ENCODE data around the gene NMS. TPM values are rescaled to one million over a fixed set of nuclear protein-coding genes. Genes with fewer than 3 reads are reported as not detected.

The NMS gene
- total RNA-seq, 1 donor from 2014 or later: not detected

GRCh38 chr2:100509066-100509465 is 38.8 kb downstream of the NMS start:
- no peak overlapping the region for H3K4me3 Mint-ChIP-seq (ENCODE audit: unreplicated experiment)
- no peaks in the 10 kb centered on the region for H3K4me1 Mint-ChIP-seq (ENCODE audit: unreplicated experiment)
- TF ChIP-seq CTCF (IDR thresholded peaks at IDR 0.05; ENCODE audit: unreplicated experiment): no peak
- H3K27ac Mint-ChIP-seq (ENCODE audit: unreplicated experiment): no peak overlapping the region
- H3K36me3 Mint-ChIP-seq (ENCODE audit: low read depth, unreplicated experiment): no peaks in the 10 kb centered on the region
- DNase-seq (ENCODE audit: low spot score): no peak
- H3K27me3 Mint-ChIP-seq (ENCODE audit: unreplicated experiment): peaks cover 4% of the 10 kb centered on the region
- H3K9me3 Mint-ChIP-seq (ENCODE audit: unreplicated experiment): peaks cover 4% of the 10 kb centered on the region

- no peaks in the 10 kb centered on the region for H3K36me3 Mint-ChIP-seq (ENCODE audit: low read depth, unreplicated experiment)
- peaks cover 3% of the 10 kb centered on the region for H3K27me3 Mint-ChIP-seq (ENCODE audit: unreplicated experiment)
- H3K4me1 Mint-ChIP-seq (ENCODE audit: unreplicated experiment): no peaks in the 10 kb centered on the region
- no peak for TF ChIP-seq CTCF (IDR thresholded peaks at IDR 0.05; ENCODE audit: unreplicated experiment)
- H3K4me3 Mint-ChIP-seq (ENCODE audit: unreplicated experiment): no peak overlapping the region
- no peak for DNase-seq (ENCODE audit: low spot score)
- no peaks in the 10 kb centered on the region for H3K9me3 Mint-ChIP-seq (ENCODE audit: unreplicated experiment)
- H3K27ac Mint-ChIP-seq (ENCODE audit: unreplicated experiment): no peak overlapping the region
These were observed 43.4 kb downstream of the NMS start for GRCh38 chr2:100513650-100514049.

DNA sequence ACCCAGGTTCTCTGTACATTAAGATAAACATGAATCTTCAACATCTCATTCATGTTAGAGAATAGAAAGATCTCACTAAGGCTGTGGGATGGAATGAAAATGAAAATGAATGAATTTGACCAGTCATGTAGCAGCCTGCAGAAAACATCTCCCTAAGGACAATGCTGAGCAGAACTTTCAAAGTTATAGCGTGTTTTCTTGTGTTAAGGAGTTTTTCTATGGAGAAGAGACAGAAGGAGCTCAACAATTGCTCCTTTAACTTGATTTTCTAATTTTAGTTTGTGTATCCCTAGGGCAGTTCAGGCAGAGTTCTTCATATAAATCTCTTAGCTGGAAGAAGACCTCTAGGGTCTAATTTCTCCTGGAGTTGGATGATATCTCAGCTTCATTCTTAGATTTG is 47.3 kb downstream of the NMS start:
- Mint-ChIP-seq H3K27me3 (ENCODE audit: unreplicated experiment) (peaks cover 1% of the 10 kb centered on the region), H3K27ac (ENCODE audit: unreplicated experiment) (no peak overlapping the region), H3K9me3 (ENCODE audit: unreplicated experiment) (no peaks in the 10 kb centered on the region), H3K36me3 (ENCODE audit: low read depth, unreplicated experiment) (no peaks in the 10 kb centered on the region), H3K4me1 (ENCODE audit: unreplicated experiment) (no peaks in the 10 kb centered on the region), H3K4me3 (ENCODE audit: unreplicated experiment) (no peak overlapping the region)
- TF ChIP-seq CTCF (IDR thresholded peaks at IDR 0.05; ENCODE audit: unreplicated experiment): no peak
- no peak for DNase-seq (ENCODE audit: low spot score)

DNA sequence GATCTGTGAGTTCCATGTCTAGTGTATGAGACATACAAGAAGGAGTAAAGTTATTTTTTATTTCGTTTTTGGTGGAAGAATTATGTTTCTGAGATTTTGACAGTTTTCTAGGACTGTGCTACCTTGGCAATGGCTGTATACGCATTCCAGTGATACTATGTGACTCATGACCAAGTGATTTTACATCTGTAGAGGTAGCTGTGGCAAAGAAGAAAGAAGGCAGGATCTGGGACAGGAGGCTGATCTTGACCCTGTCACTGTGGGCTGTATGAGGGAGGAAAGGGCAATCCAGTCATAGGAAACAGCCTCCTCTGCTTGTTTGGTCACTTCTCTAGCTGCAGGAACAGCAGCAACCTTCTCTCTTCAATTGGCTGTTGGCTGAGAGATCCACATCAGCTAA is 48.5 kb downstream of the NMS start:
- Mint-ChIP-seq H3K27me3 (ENCODE audit: unreplicated experiment) (peaks cover 1% of the 10 kb centered on the region), H3K9me3 (ENCODE audit: unreplicated experiment) (no peaks in the 10 kb centered on the region), H3K4me3 (ENCODE audit: unreplicated experiment) (no peak overlapping the region), H3K4me1 (ENCODE audit: unreplicated experiment) (no peaks in the 10 kb centered on the region), H3K27ac (ENCODE audit: unreplicated experiment) (no peak overlapping the region), H3K36me3 (ENCODE audit: low read depth, unreplicated experiment) (no peaks in the 10 kb centered on the region)
- no peak for TF ChIP-seq CTCF (IDR thresholded peaks at IDR 0.05; ENCODE audit: unreplicated experiment)
- DNase-seq (ENCODE audit: low spot score): no peak

GRCh38 chr2:100520224-100520623 is 49.9 kb downstream of the NMS start:
- TF ChIP-seq CTCF (IDR thresholded peaks at IDR 0.05; ENCODE audit: unreplicated experiment): no peak

More at GRCh38 chr2:100520224-100520623, 49.9 kb downstream of the NMS start:
- H3K4me1 Mint-ChIP-seq (ENCODE audit: unreplicated experiment): no peaks in the 10 kb centered on the region
- no peak for DNase-seq (ENCODE audit: low spot score)
- no peaks in the 10 kb centered on the region for H3K9me3 Mint-ChIP-seq (ENCODE audit: unreplicated experiment)
- H3K27me3 Mint-ChIP-seq (ENCODE audit: unreplicated experiment): peaks cover 1% of the 10 kb centered on the region
- no peaks in the 10 kb centered on the region for H3K36me3 Mint-ChIP-seq (ENCODE audit: low read depth, unreplicated experiment)
- H3K27ac Mint-ChIP-seq (ENCODE audit: unreplicated experiment): no peak overlapping the region
- H3K4me3 Mint-ChIP-seq (ENCODE audit: unreplicated experiment): no peak overlapping the region

All from endothelial cell (in vitro differentiated cells).